ENCODE measurements around the gene AMER3.
"Not testable (repeated sequence)": the region's sequence is repeated elsewhere in the genome, so short reads cannot be mapped to it uniquely, and the experiment has no call there.

AMER3 gene

GRCh38 chr2:130729322-130730299 lies 25.7 kb upstream of the AMER3 start:
- Histone ChIP-seq H3K36me3 (ENCODE audit: low read depth) (no peaks in the 10 kb centered on the region), H3K27ac (ENCODE audit: poor library complexity, severe bottlenecking) (no peak overlapping the region), H3K27me3 (ENCODE audit: insufficient read depth, poor library complexity, severe bottlenecking) (no peaks in the 10 kb centered on the region), H3K4me3 (ENCODE audit: severe bottlenecking) (no peak overlapping the region), H3K4me1 (ENCODE audit: insufficient read depth, poor library complexity, severe bottlenecking) (peaks cover 10% of the 10 kb centered on the region), H3K9me3 (ENCODE audit: severe bottlenecking) (no peaks in the 10 kb centered on the region)
- ATAC-seq (ENCODE audit: low read depth) (no peak), DNase-seq (ENCODE audit: low spot score) (no peak)
- TF ChIP-seq CTCF (IDR thresholded peaks at IDR 0.05; ENCODE audit: poor library complexity, severe bottlenecking) = no peak

GRCh38 chr2:130732257-130732656 lies 23.1 kb upstream of the AMER3 start:
- not testable (repeated sequence) for H3K36me3 ChIP-seq (ENCODE audit: low read depth); H3K27me3 ChIP-seq (ENCODE audit: insufficient read depth, poor library complexity, severe bottlenecking); ATAC-seq (ENCODE audit: low read depth); H3K4me3 ChIP-seq (ENCODE audit: severe bottlenecking); H3K27ac ChIP-seq (ENCODE audit: poor library complexity, severe bottlenecking); H3K9me3 ChIP-seq (ENCODE audit: severe bottlenecking); H3K4me1 ChIP-seq (ENCODE audit: insufficient read depth, poor library complexity, severe bottlenecking); DNase-seq (ENCODE audit: low spot score)

- Histone ChIP-seq H3K36me3 (ENCODE audit: low read depth) (no peaks in the 10 kb centered on the region), H3K4me1 (ENCODE audit: insufficient read depth, poor library complexity, severe bottlenecking) (no peaks in the 10 kb centered on the region), H3K9me3 (ENCODE audit: severe bottlenecking) (no peaks in the 10 kb centered on the region), H3K27ac (ENCODE audit: poor library complexity, severe bottlenecking) (no peak overlapping the region), H3K27me3 (ENCODE audit: insufficient read depth, poor library complexity, severe bottlenecking) (no peaks in the 10 kb centered on the region), H3K4me3 (ENCODE audit: severe bottlenecking) (no peak overlapping the region)
- no peak for TF ChIP-seq CTCF (IDR thresholded peaks at IDR 0.05; ENCODE audit: poor library complexity, severe bottlenecking)
- ATAC-seq (ENCODE audit: low read depth) (no peak), DNase-seq (ENCODE audit: low spot score) (no peak)
These were observed 20.1 kb upstream of the AMER3 start for GRCh38 chr2:130735200-130735599.

GRCh38 chr2:130736487-130736886 lies 18.9 kb upstream of the AMER3 start:
- no peaks in the 10 kb centered on the region for H3K4me1 ChIP-seq (ENCODE audit: insufficient read depth, poor library complexity, severe bottlenecking)
- no peaks in the 10 kb centered on the region for H3K9me3 ChIP-seq (ENCODE audit: severe bottlenecking)
- no peaks in the 10 kb centered on the region for H3K36me3 ChIP-seq (ENCODE audit: low read depth)
- H3K4me3 ChIP-seq (ENCODE audit: severe bottlenecking) = no peak overlapping the region
- TF ChIP-seq CTCF (IDR thresholded peaks at IDR 0.05; ENCODE audit: poor library complexity, severe bottlenecking) = no peak
- ATAC-seq (ENCODE audit: low read depth) (no peak), DNase-seq (ENCODE audit: low spot score) (no peak)
- no peak overlapping the region for H3K27ac ChIP-seq (ENCODE audit: poor library complexity, severe bottlenecking)
- H3K27me3 ChIP-seq (ENCODE audit: insufficient read depth, poor library complexity, severe bottlenecking) = no peaks in the 10 kb centered on the region

- no peak overlapping the region for H3K27ac ChIP-seq (ENCODE audit: poor library complexity, severe bottlenecking)
- H3K27me3 ChIP-seq (ENCODE audit: insufficient read depth, poor library complexity, severe bottlenecking) = peaks cover 8% of the 10 kb centered on the region
- no peak overlapping the region for H3K4me3 ChIP-seq (ENCODE audit: severe bottlenecking)
- H3K4me1 ChIP-seq (ENCODE audit: insufficient read depth, poor library complexity, severe bottlenecking) = no peaks in the 10 kb centered on the region
- no peaks in the 10 kb centered on the region for H3K36me3 ChIP-seq (ENCODE audit: low read depth)
- ATAC-seq (ENCODE audit: low read depth) (no peak), DNase-seq (ENCODE audit: low spot score) (no peak)
- H3K9me3 ChIP-seq (ENCODE audit: severe bottlenecking) = no peaks in the 10 kb centered on the region
- TF ChIP-seq CTCF (IDR thresholded peaks at IDR 0.05; ENCODE audit: poor library complexity, severe bottlenecking) = no peak
These were observed 17.7 kb upstream of the AMER3 start for GRCh38 chr2:130737592-130737991.

Measured in RWPE2 (cell line).